Measurements from ENCODE around the gene AFAP1.

The AFAP1 gene

GRCh38 chr4:7733801-7734650, 205.6 kb downstream of the AFAP1 start:
- peaks cover 2% of the 10 kb centered on the region for H3K36me3 ChIP-seq (ENCODE audit: control insufficient read depth, insufficient read depth, low read length)
- H3K27me3 ChIP-seq (ENCODE audit: control insufficient read depth, insufficient read depth, low read length): no peaks in the 10 kb centered on the region
- no peaks in the 10 kb centered on the region for H3K9me3 ChIP-seq (ENCODE audit: control insufficient read depth, insufficient read depth, low read length)
- H3K4me3 ChIP-seq (ENCODE audit: low read depth, low read length): no peak overlapping the region
- H3K9ac ChIP-seq (ENCODE audit: low read depth, low read length): no peak overlapping the region
- no peaks in the 10 kb centered on the region for H3K4me1 ChIP-seq (ENCODE audit: control insufficient read depth, insufficient read depth, low read length)

- Histone ChIP-seq H3K27me3 (ENCODE audit: control insufficient read depth, insufficient read depth, low read length) (no peaks in the 10 kb centered on the region), H3K36me3 (ENCODE audit: control insufficient read depth, insufficient read depth, low read length) (peaks cover 2% of the 10 kb centered on the region), H3K9me3 (ENCODE audit: control insufficient read depth, insufficient read depth, low read length) (no peaks in the 10 kb centered on the region), H3K4me1 (ENCODE audit: control insufficient read depth, insufficient read depth, low read length) (no peaks in the 10 kb centered on the region), H3K9ac (ENCODE audit: low read depth, low read length) (no peak overlapping the region), H3K4me3 (ENCODE audit: low read depth, low read length) (no peak overlapping the region)
These were observed 206.5 kb downstream of the AFAP1 start for GRCh38 chr4:7733201-7733600.

- no peak overlapping the region for H3K9ac ChIP-seq (ENCODE audit: low read depth, low read length)
- no peaks in the 10 kb centered on the region for H3K4me1 ChIP-seq (ENCODE audit: control insufficient read depth, insufficient read depth, low read length)
- no peaks in the 10 kb centered on the region for H3K27me3 ChIP-seq (ENCODE audit: control insufficient read depth, insufficient read depth, low read length)
- no peaks in the 10 kb centered on the region for H3K36me3 ChIP-seq (ENCODE audit: control insufficient read depth, insufficient read depth, low read length)
- no peaks in the 10 kb centered on the region for H3K9me3 ChIP-seq (ENCODE audit: control insufficient read depth, insufficient read depth, low read length)
- no peak overlapping the region for H3K4me3 ChIP-seq (ENCODE audit: low read depth, low read length)
These were observed 207.4 kb downstream of the AFAP1 start for GRCh38 chr4:7732263-7732662.

GRCh38 chr4:7731437-7731836, 208.2 kb downstream of the AFAP1 start:
- Histone ChIP-seq H3K9me3 (ENCODE audit: control insufficient read depth, insufficient read depth, low read length) (no peaks in the 10 kb centered on the region), H3K4me3 (ENCODE audit: low read depth, low read length) (no peak overlapping the region), H3K4me1 (ENCODE audit: control insufficient read depth, insufficient read depth, low read length) (no peaks in the 10 kb centered on the region), H3K9ac (ENCODE audit: low read depth, low read length) (no peak overlapping the region), H3K36me3 (ENCODE audit: control insufficient read depth, insufficient read depth, low read length) (no peaks in the 10 kb centered on the region), H3K27me3 (ENCODE audit: control insufficient read depth, insufficient read depth, low read length) (no peaks in the 10 kb centered on the region)

GRCh38 chr4:7727749-7728148, 211.9 kb downstream of the AFAP1 start:
- H3K9ac ChIP-seq (ENCODE audit: low read depth, low read length): no peak overlapping the region
- H3K4me3 ChIP-seq (ENCODE audit: low read depth, low read length): no peak overlapping the region
- H3K9me3 ChIP-seq (ENCODE audit: control insufficient read depth, insufficient read depth, low read length): no peaks in the 10 kb centered on the region
- no peaks in the 10 kb centered on the region for H3K36me3 ChIP-seq (ENCODE audit: control insufficient read depth, insufficient read depth, low read length)
- no peaks in the 10 kb centered on the region for H3K4me1 ChIP-seq (ENCODE audit: control insufficient read depth, insufficient read depth, low read length)
- no peaks in the 10 kb centered on the region for H3K27me3 ChIP-seq (ENCODE audit: control insufficient read depth, insufficient read depth, low read length)

- Histone ChIP-seq H3K27me3 (ENCODE audit: control insufficient read depth, insufficient read depth, low read length) (no peaks in the 10 kb centered on the region), H3K9ac (ENCODE audit: low read depth, low read length) (no peak overlapping the region), H3K9me3 (ENCODE audit: control insufficient read depth, insufficient read depth, low read length) (no peaks in the 10 kb centered on the region), H3K36me3 (ENCODE audit: control insufficient read depth, insufficient read depth, low read length) (no peaks in the 10 kb centered on the region), H3K4me1 (ENCODE audit: control insufficient read depth, insufficient read depth, low read length) (no peaks in the 10 kb centered on the region), H3K4me3 (ENCODE audit: low read depth, low read length) (no peak overlapping the region)
These were observed 212.8 kb downstream of the AFAP1 start for GRCh38 chr4:7726665-7727413.

- Histone ChIP-seq H3K9me3 (ENCODE audit: control insufficient read depth, insufficient read depth, low read length) (no peaks in the 10 kb centered on the region), H3K36me3 (ENCODE audit: control insufficient read depth, insufficient read depth, low read length) (no peaks in the 10 kb centered on the region), H3K4me3 (ENCODE audit: low read depth, low read length) (no peak overlapping the region), H3K4me1 (ENCODE audit: control insufficient read depth, insufficient read depth, low read length) (no peaks in the 10 kb centered on the region), H3K9ac (ENCODE audit: low read depth, low read length) (no peak overlapping the region), H3K27me3 (ENCODE audit: control insufficient read depth, insufficient read depth, low read length) (no peaks in the 10 kb centered on the region)
These were observed 213.7 kb downstream of the AFAP1 start for GRCh38 chr4:7725951-7726350.

- H3K36me3 ChIP-seq (ENCODE audit: control insufficient read depth, insufficient read depth, low read length): no peaks in the 10 kb centered on the region
- H3K4me3 ChIP-seq (ENCODE audit: low read depth, low read length): no peak overlapping the region
- H3K9ac ChIP-seq (ENCODE audit: low read depth, low read length): no peak overlapping the region
- no peaks in the 10 kb centered on the region for H3K27me3 ChIP-seq (ENCODE audit: control insufficient read depth, insufficient read depth, low read length)
- no peaks in the 10 kb centered on the region for H3K9me3 ChIP-seq (ENCODE audit: control insufficient read depth, insufficient read depth, low read length)
- H3K4me1 ChIP-seq (ENCODE audit: control insufficient read depth, insufficient read depth, low read length): no peaks in the 10 kb centered on the region
These were observed 216.0 kb downstream of the AFAP1 start for GRCh38 chr4:7723625-7724024.

- Histone ChIP-seq H3K36me3 (ENCODE audit: control insufficient read depth, insufficient read depth, low read length) (no peaks in the 10 kb centered on the region), H3K9ac (ENCODE audit: low read depth, low read length) (no peak overlapping the region), H3K4me3 (ENCODE audit: low read depth, low read length) (no peak overlapping the region), H3K27me3 (ENCODE audit: control insufficient read depth, insufficient read depth, low read length) (no peaks in the 10 kb centered on the region), H3K4me1 (ENCODE audit: control insufficient read depth, insufficient read depth, low read length) (no peaks in the 10 kb centered on the region), H3K9me3 (ENCODE audit: control insufficient read depth, insufficient read depth, low read length) (no peaks in the 10 kb centered on the region)
These were observed 216.8 kb downstream of the AFAP1 start for GRCh38 chr4:7722766-7723387.

- H3K9ac ChIP-seq (ENCODE audit: low read depth, low read length): no peak overlapping the region
- H3K9me3 ChIP-seq (ENCODE audit: control insufficient read depth, insufficient read depth, low read length): no peaks in the 10 kb centered on the region
- no peaks in the 10 kb centered on the region for H3K36me3 ChIP-seq (ENCODE audit: control insufficient read depth, insufficient read depth, low read length)
- H3K4me1 ChIP-seq (ENCODE audit: control insufficient read depth, insufficient read depth, low read length): no peaks in the 10 kb centered on the region
- H3K4me3 ChIP-seq (ENCODE audit: low read depth, low read length): no peak overlapping the region
- no peaks in the 10 kb centered on the region for H3K27me3 ChIP-seq (ENCODE audit: control insufficient read depth, insufficient read depth, low read length)
These were observed 217.6 kb downstream of the AFAP1 start for GRCh38 chr4:7721984-7722551.

GRCh38 chr4:7719354-7720174, 220.1 kb downstream of the AFAP1 start:
- Histone ChIP-seq H3K36me3 (ENCODE audit: control insufficient read depth, insufficient read depth, low read length) (no peaks in the 10 kb centered on the region), H3K9ac (ENCODE audit: low read depth, low read length) (no peak overlapping the region), H3K9me3 (ENCODE audit: control insufficient read depth, insufficient read depth, low read length) (no peaks in the 10 kb centered on the region), H3K4me3 (ENCODE audit: low read depth, low read length) (no peak overlapping the region), H3K27me3 (ENCODE audit: control insufficient read depth, insufficient read depth, low read length) (no peaks in the 10 kb centered on the region), H3K4me1 (ENCODE audit: control insufficient read depth, insufficient read depth, low read length) (no peaks in the 10 kb centered on the region)
